GM12892 (cell line): Measurements from ENCODE around the gene UBE2L3.

Experiments
- POLR2A ChIP-seq: IDR thresholded peaks from 2 replicates; pipeline ENCODE4 v1.6.1; 2011; ENCODE audit warnings: low read depth, low read length, control low read depth
- POLR2AphosphoS5 ChIP-seq: IDR thresholded peaks from 2 replicates; pipeline ENCODE4 v1.6.1; 2011; ENCODE audit warnings: low read depth, low read length, control low read depth

DNA sequence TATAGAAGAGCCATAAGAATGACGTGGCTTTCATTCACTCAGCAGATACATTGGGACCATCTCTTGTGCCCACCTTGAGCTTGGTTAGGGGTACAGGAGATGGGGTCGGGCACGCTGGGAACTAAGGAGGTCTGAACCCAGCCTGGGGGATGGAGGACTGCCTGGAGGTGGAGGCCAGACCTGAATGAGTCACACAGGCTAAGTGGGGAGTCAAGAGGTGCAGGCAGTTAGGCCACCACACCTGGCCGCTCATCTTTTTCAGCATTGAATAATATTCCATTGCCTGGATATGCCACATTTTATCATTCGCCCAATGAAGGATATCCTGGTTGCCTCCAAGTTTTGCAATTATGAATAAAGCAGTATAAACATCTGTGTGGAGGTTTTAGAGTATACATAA, 94.5 kb downstream of the UBE2L3 start:
- no peak for TF ChIP-seq POLR2A
- no peak for TF ChIP-seq POLR2AphosphoS5
